HepG2 (cell line): ENCODE data around the gene UBTF. TPM values are rescaled to one million over a fixed set of nuclear protein-coding genes. Genes with fewer than 3 reads are reported as not detected.
A peak's percentile ranks its signal among the peaks of the same experiment; 100 is the strongest.

Source experiments
- CEBPB ChIP-seq: IDR thresholded peaks from 2 replicates; pipeline ENCODE4 v1.6.1; 2011; ENCODE audit warnings: low read depth, low read length, improper control_type of control experiment, borderline replicate concordance
- FOXM1 ChIP-seq: sonication (generic); formaldehyde crosslinking; IDR thresholded peaks from 2 replicates; pipeline ENCODE4 v1.5.0; 2020; ENCODE audit warnings: missing genetic modification reagents
- MAF1 ChIP-seq: sonication (generic); formaldehyde crosslinking; IDR thresholded peaks from 2 replicates; pipeline ENCODE4 v1.5.0; 2020; ENCODE audit warnings: missing genetic modification reagents, borderline replicate concordance
- NKX3-1 ChIP-seq: sonication (generic); formaldehyde crosslinking; IDR thresholded peaks from 2 replicates; pipeline ENCODE4 v1.5.0; 2020; ENCODE audit warnings: missing genetic modification reagents
- NR2F1 ChIP-seq, 2 experiments: fragments of 450-650 bp in 1 of 2; formaldehyde crosslinking in 1 of 2; IDR thresholded peaks; 2 replicates each; pipeline versions ENCODE4 v1.5.0 to v1.6.1; 2016 to 2020; ENCODE audit warnings: mild to moderate bottlenecking in 1 of 2, missing compliant biosample characterization in 1 of 2, missing genetic modification reagents in 1 of 2, moderate library complexity in 1 of 2
- PHF21A ChIP-seq: sonication (generic); formaldehyde crosslinking; IDR thresholded peaks from 2 replicates; pipeline ENCODE4 v1.5.0; 2020; ENCODE audit warnings: mild to moderate bottlenecking, missing genetic modification reagents
- RORA ChIP-seq: sonication (generic); formaldehyde crosslinking; IDR thresholded peaks from 2 replicates; pipeline ENCODE4 v1.5.0; 2020; ENCODE audit warnings: mild to moderate bottlenecking, missing genetic modification reagents, moderate library complexity
- TBP ChIP-seq: sonication (generic); formaldehyde crosslinking; IDR thresholded peaks from 2 replicates; pipeline ENCODE4 v1.5.0; 2020; ENCODE audit warnings: missing genetic modification reagents
- ZNF781 ChIP-seq: sonication (generic); formaldehyde crosslinking; IDR thresholded peaks from 2 replicates; pipeline ENCODE4 v1.5.1; 2020; ENCODE audit warnings: borderline replicate concordance, mild to moderate bottlenecking, missing genetic modification reagents; ENCODE audit errors: not compliant biosample characterization
- polyA plus RNA-seq, 8 experiments: library from polyadenylated mRNA; depleted of rRNA in 3 of 8; stranded (reverse) in 7 of 8; unstranded in 1 of 8; fragments of >200 nt; fragmentation: Illumina TruSeq in 4 of 8; extraction: Trizol in 4 of 8; gene quantifications; 2 replicates each; pipeline versions ENCODE4 v1.2.1 to v1.2.3, GENCODE V29; 2011 to 2016; ENCODE audit warnings: low read depth in 4 of 8, missing spikeins in 1 of 8, mixed read lengths in 1 of 8; ENCODE audit not compliant: insufficient read depth in 1 of 8
- total RNA-seq, 5 experiments: library from RNA; depleted of rRNA; stranded (reverse); fragments of >200 nt; fragmentation: Illumina TruSeq; extraction: Trizol; gene quantifications; 2 replicates each; pipeline ENCODE4 v1.2.3, GENCODE V29; 2016; ENCODE audit warnings: low read depth in 1 of 5
- TF ChIP-seq, protein P1 (sequence below): sonication (generic); formaldehyde crosslinking; IDR thresholded peaks from 2 replicates; pipeline ENCODE4 v1.4.0; 2020; ENCODE audit warnings: mild to moderate bottlenecking, missing genetic modification reagents, borderline replicate concordance
- TF ChIP-seq, protein P2 (sequence below): sonication (generic); formaldehyde crosslinking; IDR thresholded peaks from 2 replicates; pipeline ENCODE4 v1.8.1; 2023; ENCODE audit warnings: mild to moderate bottlenecking, moderate library complexity, missing genetic modification reagents
- TF ChIP-seq, protein P3 (sequence below): sonication (generic); formaldehyde crosslinking; IDR thresholded peaks from 2 replicates; pipeline ENCODE4 v1.9.0; 2021; ENCODE audit warnings: missing genetic modification reagents, mild to moderate bottlenecking, borderline replicate concordance
- TF ChIP-seq, protein P4 (sequence below): sonication (generic); formaldehyde crosslinking; conservative IDR thresholded peaks from 2 replicates; pipeline ENCODE4 v1.8.0; 2022; ENCODE audit warnings: low read depth, missing genetic modification reagents
- TF ChIP-seq, protein P5 (sequence below): sonication (generic); formaldehyde crosslinking; IDR thresholded peaks from 2 replicates; pipeline ENCODE4 v1.8.1; 2023; ENCODE audit warnings: mild to moderate bottlenecking, missing genetic modification reagents, borderline replicate concordance
- TF ChIP-seq, protein P6 (sequence below): sonication (generic); formaldehyde crosslinking; IDR thresholded peaks from 2 replicates; pipeline ENCODE4 v1.5.0; 2020; ENCODE audit warnings: mild to moderate bottlenecking, missing genetic modification reagents

UBTF gene
- total and polyA plus RNA-seq, 2 of the 13 experiments (the other 11 are each of a cell fraction or from before 2014, with no cell fraction given) = 15.2 to 60.9 TPM

DNA sequence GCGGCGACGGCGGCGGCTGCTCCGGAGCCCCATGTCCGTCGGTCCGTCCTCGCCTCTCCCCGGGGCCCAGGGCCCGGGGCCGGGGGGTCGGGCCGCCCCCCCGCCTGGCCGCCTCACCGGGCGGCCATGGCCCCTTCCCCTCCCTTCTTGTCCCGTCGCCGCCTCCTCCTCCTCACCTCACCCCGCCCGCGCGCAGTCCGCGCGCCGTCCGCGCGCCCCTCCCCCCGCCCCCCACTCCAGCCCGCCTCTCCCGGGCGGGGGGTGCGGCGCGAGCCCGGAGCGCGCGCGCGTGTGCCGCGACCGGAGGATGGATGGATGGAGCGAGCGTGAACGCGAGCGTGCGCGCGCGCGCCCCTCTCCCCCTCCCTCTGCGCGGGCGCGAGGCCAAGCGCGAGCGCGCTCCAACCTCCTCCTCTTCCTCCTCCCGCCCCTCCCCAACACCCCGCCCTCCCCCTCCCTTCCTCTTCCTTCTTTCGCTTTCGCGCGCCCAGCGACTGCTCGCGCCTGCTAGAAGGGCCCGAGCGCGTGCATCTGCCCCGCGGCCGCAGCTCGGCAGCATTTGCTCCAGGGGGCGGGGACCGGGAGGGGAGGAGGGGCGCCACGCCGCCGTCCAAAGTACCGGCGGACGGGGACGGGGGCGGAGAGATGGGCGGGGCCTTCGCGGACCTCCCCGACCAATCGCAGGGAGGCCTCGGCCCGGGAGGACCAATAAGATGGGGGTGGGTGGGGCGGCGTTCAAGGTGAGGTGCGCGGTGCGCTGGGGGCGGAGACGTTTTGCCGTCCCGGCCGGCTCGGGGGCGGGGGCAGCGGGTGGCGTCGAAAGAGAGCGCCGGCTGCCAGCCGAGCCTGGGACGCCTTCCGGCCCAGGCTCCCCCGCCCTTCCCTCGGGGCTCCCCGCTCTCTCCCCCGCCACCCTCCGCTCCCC lies 19.7 kb downstream of the UBTF start, which contains the start of gene ATXN7L3 (continued):
- TF ChIP-seq, protein P1, sequence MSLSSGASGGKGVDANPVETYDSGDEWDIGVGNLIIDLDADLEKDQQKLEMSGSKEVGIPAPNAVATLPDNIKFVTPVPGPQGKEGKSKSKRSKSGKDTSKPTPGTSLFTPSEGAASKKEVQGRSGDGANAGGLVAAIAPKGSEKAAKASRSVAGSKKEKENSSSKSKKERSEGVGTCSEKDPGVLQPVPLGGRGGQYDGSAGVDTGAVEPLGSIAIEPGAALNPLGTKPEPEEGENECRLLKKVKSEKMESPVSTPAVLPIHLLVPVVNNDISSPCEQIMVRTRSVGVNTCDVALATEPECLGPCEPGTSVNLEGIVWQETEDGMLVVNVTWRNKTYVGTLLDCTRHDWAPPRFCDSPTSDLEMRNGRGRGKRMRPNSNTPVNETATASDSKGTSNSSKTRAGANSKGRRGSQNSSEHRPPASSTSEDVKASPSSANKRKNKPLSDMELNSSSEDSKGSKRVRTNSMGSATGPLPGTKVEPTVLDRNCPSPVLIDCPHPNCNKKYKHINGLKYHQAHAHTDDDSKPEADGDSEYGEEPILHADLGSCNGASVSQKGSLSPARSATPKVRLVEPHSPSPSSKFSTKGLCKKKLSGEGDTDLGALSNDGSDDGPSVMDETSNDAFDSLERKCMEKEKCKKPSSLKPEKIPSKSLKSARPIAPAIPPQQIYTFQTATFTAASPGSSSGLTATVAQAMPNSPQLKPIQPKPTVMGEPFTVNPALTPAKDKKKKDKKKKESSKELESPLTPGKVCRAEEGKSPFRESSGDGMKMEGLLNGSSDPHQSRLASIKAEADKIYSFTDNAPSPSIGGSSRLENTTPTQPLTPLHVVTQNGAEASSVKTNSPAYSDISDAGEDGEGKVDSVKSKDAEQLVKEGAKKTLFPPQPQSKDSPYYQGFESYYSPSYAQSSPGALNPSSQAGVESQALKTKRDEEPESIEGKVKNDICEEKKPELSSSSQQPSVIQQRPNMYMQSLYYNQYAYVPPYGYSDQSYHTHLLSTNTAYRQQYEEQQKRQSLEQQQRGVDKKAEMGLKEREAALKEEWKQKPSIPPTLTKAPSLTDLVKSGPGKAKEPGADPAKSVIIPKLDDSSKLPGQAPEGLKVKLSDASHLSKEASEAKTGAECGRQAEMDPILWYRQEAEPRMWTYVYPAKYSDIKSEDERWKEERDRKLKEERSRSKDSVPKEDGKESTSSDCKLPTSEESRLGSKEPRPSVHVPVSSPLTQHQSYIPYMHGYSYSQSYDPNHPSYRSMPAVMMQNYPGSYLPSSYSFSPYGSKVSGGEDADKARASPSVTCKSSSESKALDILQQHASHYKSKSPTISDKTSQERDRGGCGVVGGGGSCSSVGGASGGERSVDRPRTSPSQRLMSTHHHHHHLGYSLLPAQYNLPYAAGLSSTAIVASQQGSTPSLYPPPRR (CRISPR knock-in tag) = no peak; the same call in 1 of the 2 replicates
- TF ChIP-seq CEBPB (no peak), TBP (CRISPR knock-in tag) (no peak), PHF21A (CRISPR knock-in tag) (no peak; the same call in 1 of the 2 replicates), NR2F1 (CRISPR knock-in tag; IDR thresholded peaks at IDR 0.05) (no peak), RORA (CRISPR knock-in tag) (no peak), ZNF781 (CRISPR knock-in tag) (no peak), NKX3-1 (CRISPR knock-in tag) (no peak), MAF1 (CRISPR knock-in tag) (no peak), FOXM1 (CRISPR knock-in tag) (no peak)
- TF ChIP-seq, protein P2, sequence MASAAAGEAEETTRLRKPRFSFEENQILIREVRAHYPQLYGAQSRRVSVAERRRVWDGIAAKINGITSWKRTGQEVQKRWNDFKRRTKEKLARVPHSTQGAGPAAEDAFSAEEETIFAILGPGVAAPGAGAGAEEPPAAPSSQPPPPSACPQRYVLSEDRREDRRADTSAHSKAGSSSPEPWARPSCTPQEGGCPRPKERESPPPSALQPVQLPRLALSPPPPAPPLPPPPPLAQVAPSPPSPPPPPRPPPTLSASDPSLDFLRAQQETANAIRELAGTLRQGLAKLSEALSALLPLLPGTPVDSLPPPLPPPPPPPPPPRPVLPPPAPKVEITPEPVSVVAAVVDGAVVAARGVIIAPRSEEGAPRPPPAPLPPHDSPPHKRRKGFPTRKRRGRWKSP (CRISPR knock-in tag) = peak; percentile 66; the same call in 1 of the 2 replicates
- TF ChIP-seq, protein P3, sequence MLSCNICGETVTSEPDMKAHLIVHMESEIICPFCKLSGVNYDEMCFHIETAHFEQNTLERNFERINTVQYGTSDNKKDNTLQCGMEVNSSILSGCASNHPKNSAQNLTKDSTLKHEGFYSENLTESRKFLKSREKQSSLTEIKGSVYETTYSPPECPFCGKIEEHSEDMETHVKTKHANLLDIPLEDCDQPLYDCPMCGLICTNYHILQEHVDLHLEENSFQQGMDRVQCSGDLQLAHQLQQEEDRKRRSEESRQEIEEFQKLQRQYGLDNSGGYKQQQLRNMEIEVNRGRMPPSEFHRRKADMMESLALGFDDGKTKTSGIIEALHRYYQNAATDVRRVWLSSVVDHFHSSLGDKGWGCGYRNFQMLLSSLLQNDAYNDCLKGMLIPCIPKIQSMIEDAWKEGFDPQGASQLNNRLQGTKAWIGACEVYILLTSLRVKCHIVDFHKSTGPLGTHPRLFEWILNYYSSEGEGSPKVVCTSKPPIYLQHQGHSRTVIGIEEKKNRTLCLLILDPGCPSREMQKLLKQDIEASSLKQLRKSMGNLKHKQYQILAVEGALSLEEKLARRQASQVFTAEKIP (CRISPR knock-in tag) = no peak
- TF ChIP-seq, protein P4, sequence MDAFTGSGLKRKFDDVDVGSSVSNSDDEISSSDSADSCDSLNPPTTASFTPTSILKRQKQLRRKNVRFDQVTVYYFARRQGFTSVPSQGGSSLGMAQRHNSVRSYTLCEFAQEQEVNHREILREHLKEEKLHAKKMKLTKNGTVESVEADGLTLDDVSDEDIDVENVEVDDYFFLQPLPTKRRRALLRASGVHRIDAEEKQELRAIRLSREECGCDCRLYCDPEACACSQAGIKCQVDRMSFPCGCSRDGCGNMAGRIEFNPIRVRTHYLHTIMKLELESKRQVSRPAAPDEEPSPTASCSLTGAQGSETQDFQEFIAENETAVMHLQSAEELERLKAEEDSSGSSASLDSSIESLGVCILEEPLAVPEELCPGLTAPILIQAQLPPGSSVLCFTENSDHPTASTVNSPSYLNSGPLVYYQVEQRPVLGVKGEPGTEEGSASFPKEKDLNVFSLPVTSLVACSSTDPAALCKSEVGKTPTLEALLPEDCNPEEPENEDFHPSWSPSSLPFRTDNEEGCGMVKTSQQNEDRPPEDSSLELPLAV (CRISPR knock-in tag) = no peak
- TF ChIP-seq, protein P5, sequence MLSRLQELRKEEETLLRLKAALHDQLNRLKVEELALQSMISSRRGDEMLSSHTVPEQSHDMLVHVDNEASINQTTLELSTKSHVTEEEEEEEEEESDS (CRISPR knock-in tag) = no peak
- TF ChIP-seq, protein P6, sequence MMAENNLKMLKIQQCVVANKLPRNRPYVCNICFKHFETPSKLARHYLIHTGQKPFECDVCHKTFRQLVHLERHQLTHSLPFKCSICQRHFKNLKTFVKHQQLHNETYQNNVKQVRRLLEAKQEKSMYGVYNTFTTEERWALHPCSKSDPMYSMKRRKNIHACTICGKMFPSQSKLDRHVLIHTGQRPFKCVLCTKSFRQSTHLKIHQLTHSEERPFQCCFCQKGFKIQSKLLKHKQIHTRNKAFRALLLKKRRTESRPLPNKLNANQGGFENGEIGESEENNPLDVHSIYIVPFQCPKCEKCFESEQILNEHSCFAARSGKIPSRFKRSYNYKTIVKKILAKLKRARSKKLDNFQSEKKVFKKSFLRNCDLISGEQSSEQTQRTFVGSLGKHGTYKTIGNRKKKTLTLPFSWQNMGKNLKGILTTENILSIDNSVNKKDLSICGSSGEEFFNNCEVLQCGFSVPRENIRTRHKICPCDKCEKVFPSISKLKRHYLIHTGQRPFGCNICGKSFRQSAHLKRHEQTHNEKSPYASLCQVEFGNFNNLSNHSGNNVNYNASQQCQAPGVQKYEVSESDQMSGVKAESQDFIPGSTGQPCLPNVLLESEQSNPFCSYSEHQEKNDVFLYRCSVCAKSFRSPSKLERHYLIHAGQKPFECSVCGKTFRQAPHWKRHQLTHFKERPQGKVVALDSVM (CRISPR knock-in tag) = no peak
